ENCODE measurements around the gene BTN1A1. TPM values are rescaled to one million over a fixed set of nuclear protein-coding genes. Genes with fewer than 3 reads are reported as not detected.

Gene BTN1A1
- total and polyA plus RNA-seq, 9 of the 15 experiments (the other 6 are each of a cell fraction or from before 2014, with no cell fraction given): 0.01 to 0.15 (median 0.06) TPM; not detected in 4

GRCh38 chr6:26537160-26537845 lies 37.2 kb downstream of the BTN1A1 start (continued):
- TF ChIP-seq ZNF592 (IDR thresholded peaks at IDR 0.05) (peak; percentile 86), PHF21A (IDR thresholded peaks at IDR 0.05; ENCODE audit: borderline replicate concordance, low read depth) (peak; percentile 47; the same call in 1 of the 2 replicates), ZNF165 (CRISPR knock-in tag; IDR thresholded peaks at IDR 0.05; ENCODE audit: borderline replicate concordance) (no peak), ZNF395 (CRISPR knock-in tag; IDR thresholded peaks at IDR 0.05) (peak; percentile 24; the same call in 1 of the 2 replicates), MYC (IDR thresholded peaks at IDR 0.05; ENCODE audit: low read depth, low read length) (peak; percentile 81), MYC (CRISPR knock-in tag; IDR thresholded peaks at IDR 0.05; ENCODE audit: borderline replicate concordance, low read depth) (peak; percentile 94), HOXB6 (CRISPR knock-in tag; IDR thresholded peaks at IDR 0.05; ENCODE audit: borderline replicate concordance) (no peak), ZNF699 (CRISPR knock-in tag; IDR thresholded peaks at IDR 0.05; ENCODE audit: insufficient replicate concordance) (no peak), RNF2 (IDR thresholded peaks at IDR 0.05) (peak; percentile 88), ZNF584 (CRISPR knock-in tag; IDR thresholded peaks at IDR 0.05; ENCODE audit: low read depth) (no peak; the same call in 1 of the 2 replicates), ZFPM2 (CRISPR knock-in tag; IDR thresholded peaks at IDR 0.05) (no peak), ZNF655 (CRISPR knock-in tag; IDR thresholded peaks at IDR 0.05) (no peak), KLF1 (tag; IDR thresholded peaks at IDR 0.05) (0 out of 2 replicates have a peak, but pooled peaks have one; percentile 21), NFIC (IDR thresholded peaks at IDR 0.05) (peak; percentile 83), GTF2F1 (IDR thresholded peaks at IDR 0.05; ENCODE audit: low read depth, low read length) (no peak; the same call in 1 of the 2 replicates), TCF15 (CRISPR knock-in tag; IDR thresholded peaks at IDR 0.05) (peak; percentile 3; the same call in 1 of the 2 replicates), FOXO4 (CRISPR knock-in tag; IDR thresholded peaks at IDR 0.05) (no peak; the same call in 1 of the 2 replicates), RCOR1 (IDR thresholded peaks at IDR 0.05; ENCODE audit: borderline replicate concordance in 1 of 2, low read depth in 2 of 2, low read length in 2 of 2) (peak; percentile 13 to 84; a peak in 2 of 4 replicates), ZNF764 (CRISPR knock-in tag; IDR thresholded peaks at IDR 0.05; ENCODE audit: low read depth) (peak; percentile 87)
